BLaER1 (cell line): ENCODE data around the gene SHANK1.

ENCODE experiments used
- H3K27ac ChIP-seq: shearing (Covaris generic); formaldehyde crosslinking; 2 replicates; pipeline ENCODE4 v1.8.1; 2022
- H3K27me3 ChIP-seq: shearing (Covaris generic); formaldehyde crosslinking; 2 replicates; pipeline ENCODE4 v1.8.1; 2022
- H3K36me3 ChIP-seq: shearing (Covaris generic); formaldehyde crosslinking; 2 replicates; pipeline ENCODE4 v1.8.1; 2022
- H3K4me1 ChIP-seq: shearing (Covaris generic); formaldehyde crosslinking; 2 replicates; pipeline ENCODE4 v1.8.1; 2022
- H3K4me2 ChIP-seq: shearing (Covaris generic); formaldehyde crosslinking; 2 replicates; pipeline ENCODE4 v1.8.1; 2022
- H3K4me3 ChIP-seq: shearing (Covaris generic); formaldehyde crosslinking; 2 replicates; pipeline ENCODE4 v1.8.1; 2022
- H3K9ac ChIP-seq: shearing (Covaris generic); formaldehyde crosslinking; 2 replicates; pipeline ENCODE4 v1.8.1; 2022
- H3K9me3 ChIP-seq: shearing (Covaris generic); formaldehyde crosslinking; 2 replicates; pipeline ENCODE4 v1.8.1; 2022
- H4K20me1 ChIP-seq: shearing (Covaris generic); formaldehyde crosslinking; 2 replicates; pipeline ENCODE4 v1.8.1; 2022
- Cebpa-rat ChIP-seq: shearing (Covaris generic); IDR thresholded peaks from 2 replicates; pipeline ENCODE4 v1.8.1; 2022

SHANK1 gene

GRCh38 chr19:50676625-50677197, 42.9 kb downstream of the SHANK1 start:
- TF ChIP-seq Cebpa-rat: no peak
- H3K9ac ChIP-seq: no peak overlapping the region
- no peak overlapping the region for H3K4me3 ChIP-seq
- peaks cover 48% of the 10 kb centered on the region for H4K20me1 ChIP-seq
- H3K36me3 ChIP-seq: peaks cover 78% of the 10 kb centered on the region
- peaks cover 14% of the 10 kb centered on the region for H3K4me1 ChIP-seq
- H3K9me3 ChIP-seq: no peaks in the 10 kb centered on the region
- H3K4me2 ChIP-seq: no peak overlapping the region
- H3K27ac ChIP-seq: no peak overlapping the region
- no peaks in the 10 kb centered on the region for H3K27me3 ChIP-seq

GRCh38 chr19:50673118-50673517, 46.5 kb downstream of the SHANK1 start:
- Histone ChIP-seq H3K27me3 (peaks cover 9% of the 10 kb centered on the region), H4K20me1 (peaks cover 78% of the 10 kb centered on the region), H3K9ac (no peak overlapping the region), H3K9me3 (no peaks in the 10 kb centered on the region), H3K36me3 (peaks cover 76% of the 10 kb centered on the region), H3K4me1 (no peaks in the 10 kb centered on the region), H3K4me2 (no peak overlapping the region), H3K4me3 (no peak overlapping the region), H3K27ac (no peak overlapping the region)
- TF ChIP-seq Cebpa-rat: no peak

- Histone ChIP-seq H3K36me3 (peaks cover 53% of the 10 kb centered on the region), H3K4me3 (no peak overlapping the region), H3K9ac (no peak overlapping the region), H4K20me1 (peaks cover 90% of the 10 kb centered on the region), H3K4me1 (peaks cover 7% of the 10 kb centered on the region), H3K9me3 (no peaks in the 10 kb centered on the region), H3K4me2 (no peak overlapping the region), H3K27ac (no peak overlapping the region), H3K27me3 (peaks cover 40% of the 10 kb centered on the region)
- no peak for TF ChIP-seq Cebpa-rat
Measured at GRCh38 chr19:50670102-50670380, 49.6 kb downstream of the SHANK1 start.

- Histone ChIP-seq H3K27ac (no peak overlapping the region), H3K36me3 (peaks cover 51% of the 10 kb centered on the region), H3K9ac (no peak overlapping the region), H3K4me1 (peaks cover 7% of the 10 kb centered on the region), H3K9me3 (no peaks in the 10 kb centered on the region; the same call in 1 of the 2 replicates), H4K20me1 (peaks cover 90% of the 10 kb centered on the region), H3K4me2 (no peak overlapping the region), H3K4me3 (no peak overlapping the region), H3K27me3 (peaks cover 41% of the 10 kb centered on the region)
- TF ChIP-seq Cebpa-rat: no peak
Measured at GRCh38 chr19:50669302-50670101, 50.1 kb downstream of the SHANK1 start.

GRCh38 chr19:50668879-50669278, 50.7 kb downstream of the SHANK1 start:
- H3K27me3 ChIP-seq: peaks cover 41% of the 10 kb centered on the region

GRCh38 chr19:50668416-50668815, 51.2 kb downstream of the SHANK1 start:
- H3K27ac ChIP-seq: no peak overlapping the region
- H3K4me2 ChIP-seq: no peak overlapping the region

More at GRCh38 chr19:50668879-50669278, 50.7 kb downstream of the SHANK1 start:
- peaks cover 7% of the 10 kb centered on the region for H3K4me1 ChIP-seq
- no peak overlapping the region for H3K9ac ChIP-seq
- peaks cover 90% of the 10 kb centered on the region for H4K20me1 ChIP-seq
- no peaks in the 10 kb centered on the region; the same call in 1 of the 2 replicates for H3K9me3 ChIP-seq
- H3K36me3 ChIP-seq: peaks cover 45% of the 10 kb centered on the region
- H3K27ac ChIP-seq: no peak overlapping the region
- H3K4me2 ChIP-seq: no peak overlapping the region
- TF ChIP-seq Cebpa-rat: no peak
- no peak overlapping the region for H3K4me3 ChIP-seq

GRCh38 chr19:50667759-50668231, 51.8 kb downstream of the SHANK1 start:
- no peak overlapping the region for H3K4me3 ChIP-seq
- peaks cover 41% of the 10 kb centered on the region for H3K27me3 ChIP-seq
- TF ChIP-seq Cebpa-rat: no peak

More at GRCh38 chr19:50668416-50668815, 51.2 kb downstream of the SHANK1 start:
- Histone ChIP-seq H3K9ac (no peak overlapping the region), H4K20me1 (peaks cover 90% of the 10 kb centered on the region), H3K9me3 (no peaks in the 10 kb centered on the region; the same call in 1 of the 2 replicates), H3K27me3 (peaks cover 41% of the 10 kb centered on the region), H3K4me3 (no peak overlapping the region), H3K4me1 (peaks cover 7% of the 10 kb centered on the region), H3K36me3 (peaks cover 44% of the 10 kb centered on the region)
- no peak for TF ChIP-seq Cebpa-rat

GRCh38 chr19:50667177-50667758, 52.3 kb downstream of the SHANK1 start:
- no peak overlapping the region for H3K4me2 ChIP-seq
- no peaks in the 10 kb centered on the region; the same call in 1 of the 2 replicates for H3K9me3 ChIP-seq

More at GRCh38 chr19:50667759-50668231, 51.8 kb downstream of the SHANK1 start:
- H3K27ac ChIP-seq: no peak overlapping the region
- H4K20me1 ChIP-seq: peaks cover 90% of the 10 kb centered on the region
- H3K36me3 ChIP-seq: peaks cover 37% of the 10 kb centered on the region
- no peaks in the 10 kb centered on the region; the same call in 1 of the 2 replicates for H3K9me3 ChIP-seq
- H3K9ac ChIP-seq: no peak overlapping the region
- H3K4me1 ChIP-seq: peaks cover 7% of the 10 kb centered on the region
- no peak overlapping the region for H3K4me2 ChIP-seq

GRCh38 chr19:50666346-50667176, 53.0 kb downstream of the SHANK1 start:
- H3K4me3 ChIP-seq: no peak overlapping the region
- no peak overlapping the region for H3K27ac ChIP-seq
- peaks cover 95% of the 10 kb centered on the region for H4K20me1 ChIP-seq
- peaks cover 35% of the 10 kb centered on the region for H3K36me3 ChIP-seq
- no peak for TF ChIP-seq Cebpa-rat
- H3K27me3 ChIP-seq: peaks cover 41% of the 10 kb centered on the region
- H3K4me1 ChIP-seq: peaks cover 14% of the 10 kb centered on the region
- no peak overlapping the region for H3K9ac ChIP-seq
- H3K9me3 ChIP-seq: no peaks in the 10 kb centered on the region; the same call in 1 of the 2 replicates
- H3K4me2 ChIP-seq: peak overlapping the region; percentile 53

More at GRCh38 chr19:50667177-50667758, 52.3 kb downstream of the SHANK1 start:
- Histone ChIP-seq H4K20me1 (peaks cover 92% of the 10 kb centered on the region), H3K27me3 (peaks cover 41% of the 10 kb centered on the region), H3K4me1 (peaks cover 9% of the 10 kb centered on the region), H3K27ac (no peak overlapping the region), H3K9ac (no peak overlapping the region), H3K36me3 (peaks cover 35% of the 10 kb centered on the region), H3K4me3 (no peak overlapping the region)
- no peak for TF ChIP-seq Cebpa-rat
